Right lobe of liver (tissue), 4 donors: ENCODE results near the gene CT45A3.

Source experiments
- POLR2A ChIP-seq: fragments of 450-650 bp; IDR thresholded peaks from one replicate; pipeline ENCODE4 v1.6.1; 2017; ENCODE audit warnings: antibody characterized with exemption, mild to moderate bottlenecking
- TF ChIP-seq, protein P1 (sequence below), 4 donors: fragments of 200-600 bp in 3 of 4; fragments of 450-650 bp in 1 of 4; IDR thresholded peaks; one replicate each; pipeline versions ENCODE4 v1.5.1 to v1.8.0; 2016 to 2022; ENCODE audit warnings: antibody characterized with exemption in 4 of 4, mild to moderate bottlenecking in 2 of 4
- donor health status: DM: no; HTN: no; CAD: no.
- donor health status: DM: no; HTN: no; CAD: no.
- donor health status: DM: no; HTN: yes; CAD: no.

DNA sequence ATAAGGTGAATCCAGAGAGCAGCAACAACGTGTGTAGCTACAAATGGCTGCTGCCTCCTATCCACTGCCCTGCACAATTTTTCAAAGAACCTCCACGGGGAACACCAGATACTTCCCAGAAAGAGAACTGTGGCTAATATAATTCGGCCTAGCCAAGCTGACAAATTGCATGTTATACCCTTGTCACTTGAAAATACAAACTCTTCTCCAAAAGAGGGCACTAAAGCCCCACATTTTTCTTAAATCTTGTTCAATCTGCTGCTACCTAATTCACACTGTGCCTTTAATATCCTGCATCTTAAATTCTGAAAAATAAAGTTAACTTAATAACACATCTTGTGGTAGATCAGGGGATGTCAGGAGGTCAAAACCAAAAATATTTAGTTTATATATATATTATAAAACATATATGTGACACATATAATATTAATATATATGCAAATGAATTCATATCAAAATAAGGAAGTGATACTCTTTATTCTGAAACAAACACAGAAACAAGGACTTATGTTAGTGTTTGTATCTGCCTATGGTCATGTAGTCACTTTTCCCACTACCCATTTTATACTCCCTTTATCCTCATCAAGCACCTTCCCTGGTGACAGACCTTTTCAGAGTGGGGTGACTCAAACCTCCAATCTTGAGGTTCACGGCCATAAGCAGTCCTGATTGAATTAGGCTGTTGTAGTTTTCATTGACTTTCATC lies 30.5 kb downstream of the CT45A3 start:
- TF ChIP-seq, protein P1, sequence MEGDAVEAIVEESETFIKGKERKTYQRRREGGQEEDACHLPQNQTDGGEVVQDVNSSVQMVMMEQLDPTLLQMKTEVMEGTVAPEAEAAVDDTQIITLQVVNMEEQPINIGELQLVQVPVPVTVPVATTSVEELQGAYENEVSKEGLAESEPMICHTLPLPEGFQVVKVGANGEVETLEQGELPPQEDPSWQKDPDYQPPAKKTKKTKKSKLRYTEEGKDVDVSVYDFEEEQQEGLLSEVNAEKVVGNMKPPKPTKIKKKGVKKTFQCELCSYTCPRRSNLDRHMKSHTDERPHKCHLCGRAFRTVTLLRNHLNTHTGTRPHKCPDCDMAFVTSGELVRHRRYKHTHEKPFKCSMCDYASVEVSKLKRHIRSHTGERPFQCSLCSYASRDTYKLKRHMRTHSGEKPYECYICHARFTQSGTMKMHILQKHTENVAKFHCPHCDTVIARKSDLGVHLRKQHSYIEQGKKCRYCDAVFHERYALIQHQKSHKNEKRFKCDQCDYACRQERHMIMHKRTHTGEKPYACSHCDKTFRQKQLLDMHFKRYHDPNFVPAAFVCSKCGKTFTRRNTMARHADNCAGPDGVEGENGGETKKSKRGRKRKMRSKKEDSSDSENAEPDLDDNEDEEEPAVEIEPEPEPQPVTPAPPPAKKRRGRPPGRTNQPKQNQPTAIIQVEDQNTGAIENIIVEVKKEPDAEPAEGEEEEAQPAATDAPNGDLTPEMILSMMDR (IDR thresholded peaks at IDR 0.05): no peak
- no peak for TF ChIP-seq POLR2A
